ENCODE data around the gene SLC39A9.

Gene SLC39A9

GRCh38 chr14:69368381-69368780, 30.1 kb upstream of the SLC39A9 start:
- Histone ChIP-seq H3K4me1 (ENCODE audit: low read length) (no peaks in the 10 kb centered on the region), H3K27ac (ENCODE audit: low read length) (no peak overlapping the region), H3K36me3 (replicated peaks; ENCODE audit: low read depth, low read length) (peaks cover 15% of the 10 kb centered on the region), H3K4me2 (ENCODE audit: low read length) (no peak overlapping the region), H3K9ac (ENCODE audit: low read length) (no peak overlapping the region), H3K4me3 (ENCODE audit: low read length) (no peak overlapping the region), H3K79me2 (ENCODE audit: low read length) (no peaks in the 10 kb centered on the region), H3K27me3 (ENCODE audit: low read depth, low read length) (no peaks in the 10 kb centered on the region), H4K20me1 (ENCODE audit: insufficient read depth, low read length) (peaks cover 6% of the 10 kb centered on the region; the same call in 1 of the 2 replicates), H3K9me3 (ENCODE audit: insufficient read depth, low read length) (no peaks in the 10 kb centered on the region), H2AFZ (ENCODE audit: low read depth, low read length) (no peak overlapping the region)
- TF ChIP-seq EZH2phosphoT487 (IDR thresholded peaks at IDR 0.05; ENCODE audit: low read depth) (no peak), CTCF (IDR thresholded peaks at IDR 0.05; ENCODE audit: low read depth, low read length) (no peak)

DNA sequence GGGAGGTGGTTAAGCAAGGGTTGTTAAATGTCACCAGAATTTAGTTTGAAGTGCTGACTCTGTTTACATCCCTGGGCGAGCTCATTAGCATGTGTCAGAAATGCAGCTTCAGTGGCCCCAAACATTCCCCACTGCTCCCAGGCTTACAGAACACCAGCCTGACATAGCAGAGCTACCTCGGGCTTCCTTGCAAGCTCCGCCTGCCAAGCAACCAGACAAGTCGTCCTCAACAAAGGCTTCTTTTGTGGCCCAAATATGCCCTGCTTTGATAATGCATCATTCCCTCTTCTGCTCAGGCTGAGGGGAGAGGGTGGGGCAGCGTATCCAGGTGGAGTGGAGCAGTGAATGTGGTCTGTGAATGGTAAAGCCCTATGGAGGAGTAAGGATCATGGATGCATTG, 28.4 kb upstream of the SLC39A9 start:
- H3K27me3 ChIP-seq (ENCODE audit: low read depth, low read length): no peaks in the 10 kb centered on the region
- H2AFZ ChIP-seq (ENCODE audit: low read depth, low read length): no peak overlapping the region
- H3K4me3 ChIP-seq (ENCODE audit: low read length): no peak overlapping the region
- H3K4me1 ChIP-seq (ENCODE audit: low read length): no peaks in the 10 kb centered on the region
- peaks cover 25% of the 10 kb centered on the region for H3K36me3 ChIP-seq (replicated peaks; ENCODE audit: low read depth, low read length)
- H3K4me2 ChIP-seq (ENCODE audit: low read length): no peak overlapping the region
- H3K27ac ChIP-seq (ENCODE audit: low read length): no peak overlapping the region
- no peak for TF ChIP-seq CTCF (IDR thresholded peaks at IDR 0.05; ENCODE audit: low read depth, low read length)
- TF ChIP-seq EZH2phosphoT487 (IDR thresholded peaks at IDR 0.05; ENCODE audit: low read depth): no peak
- H4K20me1 ChIP-seq (ENCODE audit: insufficient read depth, low read length): peaks cover 7% of the 10 kb centered on the region; the same call in 1 of the 2 replicates
- H3K9me3 ChIP-seq (ENCODE audit: insufficient read depth, low read length): no peaks in the 10 kb centered on the region
- no peak overlapping the region for H3K9ac ChIP-seq (ENCODE audit: low read length)
- H3K79me2 ChIP-seq (ENCODE audit: low read length): no peaks in the 10 kb centered on the region

GRCh38 chr14:69372146-69372545, 26.3 kb upstream of the SLC39A9 start:
- H3K9me3 ChIP-seq (ENCODE audit: insufficient read depth, low read length): no peaks in the 10 kb centered on the region
- H2AFZ ChIP-seq (ENCODE audit: low read depth, low read length): no peak overlapping the region
- H3K79me2 ChIP-seq (ENCODE audit: low read length): no peaks in the 10 kb centered on the region
- H3K27ac ChIP-seq (ENCODE audit: low read length): no peak overlapping the region
- H4K20me1 ChIP-seq (ENCODE audit: insufficient read depth, low read length): peaks cover 7% of the 10 kb centered on the region; the same call in 1 of the 2 replicates
- H3K9ac ChIP-seq (ENCODE audit: low read length): no peak overlapping the region
- peaks cover 46% of the 10 kb centered on the region for H3K36me3 ChIP-seq (replicated peaks; ENCODE audit: low read depth, low read length)
- no peak overlapping the region for H3K4me3 ChIP-seq (ENCODE audit: low read length)
- TF ChIP-seq CTCF (IDR thresholded peaks at IDR 0.05; ENCODE audit: low read depth, low read length) (no peak), EZH2phosphoT487 (IDR thresholded peaks at IDR 0.05; ENCODE audit: low read depth) (no peak)
- no peaks in the 10 kb centered on the region for H3K4me1 ChIP-seq (ENCODE audit: low read length)
- H3K4me2 ChIP-seq (ENCODE audit: low read length): no peak overlapping the region
- H3K27me3 ChIP-seq (ENCODE audit: low read depth, low read length): no peaks in the 10 kb centered on the region

DNA sequence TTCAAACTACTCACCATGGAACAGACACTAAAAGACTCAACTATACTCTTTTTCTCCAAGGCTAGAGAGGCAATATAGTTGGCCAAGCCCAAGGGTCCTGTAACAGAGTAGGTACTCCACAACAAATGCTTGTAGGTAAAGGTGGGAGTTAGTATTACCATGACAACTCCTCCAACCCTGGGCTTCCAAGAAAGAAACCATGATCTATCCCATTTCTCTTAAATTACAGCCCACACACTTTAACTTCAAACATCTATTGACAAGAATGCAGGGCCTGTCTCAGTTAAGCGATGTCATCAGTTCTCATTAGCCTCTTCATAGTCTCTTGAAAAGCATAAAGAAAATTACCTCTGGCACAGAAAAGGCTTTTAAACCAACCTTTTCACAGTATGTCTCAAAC, 25.4 kb upstream of the SLC39A9 start:
- no peak overlapping the region for H2AFZ ChIP-seq (ENCODE audit: low read depth, low read length)
- H3K36me3 ChIP-seq (replicated peaks; ENCODE audit: low read depth, low read length): peaks cover 53% of the 10 kb centered on the region
- no peaks in the 10 kb centered on the region for H3K27me3 ChIP-seq (ENCODE audit: low read depth, low read length)
- no peaks in the 10 kb centered on the region for H3K4me1 ChIP-seq (ENCODE audit: low read length)
- no peak overlapping the region for H3K9ac ChIP-seq (ENCODE audit: low read length)
- H4K20me1 ChIP-seq (ENCODE audit: insufficient read depth, low read length): peaks cover 7% of the 10 kb centered on the region
- TF ChIP-seq CTCF (IDR thresholded peaks at IDR 0.05; ENCODE audit: low read depth, low read length) (no peak), EZH2phosphoT487 (IDR thresholded peaks at IDR 0.05; ENCODE audit: low read depth) (no peak)
- no peak overlapping the region for H3K27ac ChIP-seq (ENCODE audit: low read length)
- no peaks in the 10 kb centered on the region for H3K79me2 ChIP-seq (ENCODE audit: low read length)
- H3K9me3 ChIP-seq (ENCODE audit: insufficient read depth, low read length): no peaks in the 10 kb centered on the region
- H3K4me2 ChIP-seq (ENCODE audit: low read length): no peak overlapping the region
- no peak overlapping the region for H3K4me3 ChIP-seq (ENCODE audit: low read length)
